ENCODE measurements around the gene SUN5. TPM values are rescaled to one million over a fixed set of nuclear protein-coding genes. Genes with fewer than 3 reads are reported as not detected.

The SUN5 gene
- total RNA-seq, 2 donors from 2014 or later = not detected

DNA sequence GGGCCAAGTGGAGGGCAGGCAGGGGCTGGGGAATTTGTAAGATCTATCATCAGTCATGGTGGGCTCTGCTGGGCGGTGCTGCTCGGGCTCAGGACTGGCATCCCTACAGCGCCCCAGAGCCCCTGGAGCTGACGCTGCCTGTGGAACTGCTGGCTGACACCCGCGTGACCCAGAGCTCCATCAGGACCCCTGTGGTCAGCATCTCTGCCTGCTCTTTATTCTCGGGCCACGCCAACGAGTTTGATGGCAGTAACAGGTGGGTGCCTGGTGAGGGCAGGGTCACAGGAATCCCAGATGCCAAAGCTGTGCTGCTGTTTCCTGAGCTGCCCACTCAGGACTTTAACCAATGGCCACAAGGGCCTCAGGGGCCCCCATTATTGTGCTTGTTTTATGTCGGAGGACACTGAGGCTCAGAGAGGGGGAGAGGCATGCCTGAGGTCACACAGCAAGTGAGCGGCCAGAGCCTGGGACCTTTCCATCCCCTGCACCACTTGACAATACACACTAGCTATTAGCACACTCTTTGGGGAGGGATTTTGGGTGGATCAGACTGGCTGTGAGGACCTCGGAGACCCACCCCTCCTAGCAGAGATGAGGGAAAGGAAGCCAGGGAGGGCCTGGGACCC lies 9.6 kb upstream of the SUN5 start:
- Mint-ChIP-seq H3K4me1 (ENCODE audit: low read depth in 2 of 2) (peaks cover 0 to 5% of the 10 kb centered on the region in 2 donors), H3K36me3 (no peaks in the 10 kb centered on the region)

DNA sequence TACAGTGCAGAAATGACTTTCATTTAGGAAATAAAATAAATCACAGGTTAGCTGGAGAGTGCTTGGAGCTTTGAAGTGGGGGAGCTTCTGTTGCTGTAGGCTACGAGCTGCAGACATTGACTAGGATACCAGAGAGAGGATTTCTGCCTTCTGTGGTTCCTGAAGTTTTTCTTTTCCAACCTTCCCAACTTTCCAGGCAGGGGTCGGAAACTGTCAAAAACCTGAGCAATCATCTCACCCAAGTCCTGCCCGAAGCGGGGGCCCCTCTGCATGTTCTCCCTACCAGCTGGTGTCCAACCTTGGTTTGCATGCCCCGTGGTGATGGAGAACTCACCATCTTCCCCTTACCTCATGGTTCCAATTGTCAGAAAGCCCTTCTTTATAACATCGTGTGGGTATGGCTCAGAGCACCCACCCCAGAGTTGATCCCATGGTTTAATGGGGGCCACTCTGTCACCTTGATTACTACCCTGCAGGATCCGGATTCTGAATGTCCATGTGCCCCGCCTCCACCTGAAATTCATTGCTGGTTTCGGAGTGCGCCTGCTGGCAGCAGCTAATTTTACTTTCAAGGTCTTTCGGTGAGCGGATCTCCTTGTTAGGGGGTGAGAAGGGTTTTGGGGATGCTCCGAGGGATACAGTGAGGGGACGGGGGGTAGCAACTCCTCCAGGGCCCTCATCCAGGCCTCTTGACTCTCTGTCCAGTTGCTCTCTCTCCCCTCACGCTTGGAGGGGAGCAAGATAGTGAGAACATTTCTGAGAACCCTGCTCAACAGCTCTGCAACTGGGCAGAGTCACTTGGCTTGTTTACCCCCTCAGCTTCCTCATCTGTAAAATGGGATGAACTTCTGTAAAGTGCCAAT lies 8.3 kb upstream of the SUN5 start:
- H3K9me3 Mint-ChIP-seq = no peaks in the 10 kb centered on the region
- no peak for ATAC-seq
- DNase-seq (ENCODE audit: low spot score) = no peak
- H3K4me3 Mint-ChIP-seq = no peak overlapping the region
- no peak overlapping the region for H3K27ac Mint-ChIP-seq
- no peaks in the 10 kb centered on the region for H3K36me3 Mint-ChIP-seq
- peaks cover 0 to 2% of the 10 kb centered on the region in 2 donors for H3K27me3 Mint-ChIP-seq
- peaks cover 0 to 5% of the 10 kb centered on the region in 2 donors for H3K4me1 Mint-ChIP-seq (ENCODE audit: low read depth in 2 of 2)

More for the DNA sequence above, 9.6 kb upstream of the SUN5 start:
- H3K27ac Mint-ChIP-seq = no peak overlapping the region
- peaks cover 0 to 2% of the 10 kb centered on the region in 2 donors for H3K27me3 Mint-ChIP-seq
- ATAC-seq (no peak), DNase-seq (ENCODE audit: low spot score) (no peak)
- no peaks in the 10 kb centered on the region for H3K9me3 Mint-ChIP-seq
- H3K4me3 Mint-ChIP-seq = no peak overlapping the region

DNA sequence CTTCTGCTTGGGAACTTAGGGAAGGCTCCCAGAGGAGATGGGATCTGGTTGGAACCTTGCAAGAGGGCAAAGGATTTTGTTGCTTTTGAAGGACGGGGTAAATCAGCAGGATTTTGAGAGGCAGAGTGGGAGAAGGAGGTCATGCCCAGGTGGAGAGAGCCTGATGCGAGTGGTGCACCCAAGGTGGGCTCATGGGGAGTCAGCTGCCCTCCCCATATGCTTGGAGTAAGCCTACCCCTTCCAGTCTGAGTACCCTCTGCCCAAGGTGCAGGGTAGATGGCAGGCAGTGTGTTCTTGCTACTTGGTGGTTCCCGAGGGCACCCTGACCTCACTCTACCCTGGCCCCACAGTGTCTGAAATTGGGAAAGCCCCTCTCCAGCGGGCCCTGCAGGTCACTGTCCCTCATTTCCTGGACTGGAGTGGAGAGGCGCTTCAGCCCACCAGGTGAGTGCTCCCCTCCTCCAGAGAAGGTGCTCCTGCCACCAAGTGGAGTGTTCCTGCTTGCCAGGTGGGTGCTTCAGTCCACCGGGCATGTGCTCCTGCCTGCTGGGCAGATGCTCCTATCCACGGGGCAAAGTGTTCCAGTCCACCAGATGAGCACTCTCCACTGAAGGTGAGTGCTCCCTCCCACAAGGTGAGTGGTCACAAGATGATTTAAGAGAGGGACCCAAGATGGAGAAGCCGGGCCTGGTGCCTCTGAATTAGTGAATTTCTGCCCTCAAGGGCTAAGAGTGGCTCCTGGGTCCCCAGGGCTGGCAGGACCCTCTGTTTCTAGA lies 6.6 kb upstream of the SUN5 start:
- Mint-ChIP-seq H3K36me3 (no peaks in the 10 kb centered on the region), H3K4me3 (no peak overlapping the region), H3K27me3 (peaks cover 0 to 2% of the 10 kb centered on the region in 2 donors), H3K4me1 (ENCODE audit: low read depth in 2 of 2) (peaks cover 0 to 5% of the 10 kb centered on the region in 2 donors), H3K27ac (no peak overlapping the region), H3K9me3 (no peaks in the 10 kb centered on the region)
- no peak for ATAC-seq
- no peak for DNase-seq (ENCODE audit: low spot score)

DNA sequence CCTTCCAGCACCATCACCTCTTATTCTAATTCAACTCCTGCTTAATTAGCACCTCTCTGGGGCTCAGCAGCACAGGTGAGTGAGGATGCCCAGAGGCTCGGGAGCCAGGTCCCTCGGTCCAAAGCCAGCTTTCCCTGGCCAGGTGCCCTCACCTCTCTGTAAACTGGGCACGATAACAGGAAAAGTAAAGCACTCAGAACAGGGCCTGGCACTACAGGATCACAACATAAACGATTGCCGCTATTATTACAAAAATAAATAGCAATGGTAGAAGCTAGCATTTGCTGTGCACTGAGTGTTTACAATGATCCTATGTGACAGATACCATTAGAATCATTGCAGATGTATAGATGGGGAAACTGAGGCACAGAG lies 5.9 kb upstream of the SUN5 start:
- no peak overlapping the region for H3K27ac Mint-ChIP-seq
- DNase-seq (ENCODE audit: low spot score) = no peak

DNA sequence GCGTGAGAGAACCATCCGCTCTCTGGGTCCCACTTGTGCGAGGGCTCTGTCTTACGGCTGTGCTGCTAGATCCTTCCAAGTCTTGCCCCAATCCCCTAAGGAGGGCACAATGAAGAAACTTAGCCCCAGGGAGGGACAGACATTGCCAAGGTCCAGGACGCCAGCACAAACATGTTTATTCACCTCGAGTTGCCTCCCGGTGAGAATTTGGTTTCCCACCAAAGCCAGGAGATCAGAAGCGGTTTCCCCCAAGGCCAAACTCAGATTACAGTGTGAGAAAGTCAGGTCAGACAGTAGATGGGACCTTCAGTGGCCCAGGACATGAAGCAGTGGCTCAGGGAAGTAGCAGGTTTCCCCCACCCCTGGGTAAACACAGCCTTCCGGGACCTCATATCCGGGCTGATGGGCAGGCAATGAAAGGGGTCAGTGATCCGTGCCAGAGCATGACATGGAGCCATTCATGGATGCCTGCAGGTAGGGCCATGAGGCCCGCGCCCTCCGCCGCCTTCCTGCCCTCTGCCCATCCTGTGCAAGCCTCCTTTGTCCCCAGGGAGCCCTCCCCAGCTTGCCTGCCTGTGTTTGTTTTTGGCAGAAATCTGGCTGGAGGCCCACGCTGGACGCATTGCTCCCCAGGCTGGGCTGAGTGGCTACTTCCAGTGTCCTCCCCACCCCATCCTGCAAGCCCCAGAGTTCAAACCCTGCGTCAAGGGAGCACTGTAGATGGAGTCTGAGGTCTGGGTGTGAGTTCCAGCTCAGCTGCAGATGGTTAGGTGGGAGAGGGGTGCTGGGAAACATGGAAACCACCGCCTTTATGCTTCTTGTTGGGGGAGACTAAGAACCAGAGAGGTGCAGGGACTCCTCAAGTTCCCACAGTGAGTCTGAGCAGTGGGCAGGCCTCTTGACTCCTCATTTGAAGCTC lies 5.2 kb upstream of the SUN5 start:
- ATAC-seq (no peak), DNase-seq (ENCODE audit: low spot score) (no peak)
- Mint-ChIP-seq H3K27ac (no peak overlapping the region), H3K4me3 (no peak overlapping the region), H3K9me3 (peaks cover 3% of the 10 kb centered on the region), H3K4me1 (ENCODE audit: low read depth in 2 of 2) (peaks cover 0 to 1% of the 10 kb centered on the region in 2 donors), H3K27me3 (no peaks in the 10 kb centered on the region), H3K36me3 (no peaks in the 10 kb centered on the region)

More for the DNA sequence above, 5.9 kb upstream of the SUN5 start:
- H3K36me3 Mint-ChIP-seq = no peaks in the 10 kb centered on the region
- ATAC-seq = no peak
- H3K4me1 Mint-ChIP-seq (ENCODE audit: low read depth in 2 of 2) = peaks cover 0 to 5% of the 10 kb centered on the region in 2 donors
- H3K4me3 Mint-ChIP-seq = no peak overlapping the region
- no peaks in the 10 kb centered on the region for H3K27me3 Mint-ChIP-seq
- peaks cover 2% of the 10 kb centered on the region for H3K9me3 Mint-ChIP-seq

DNA sequence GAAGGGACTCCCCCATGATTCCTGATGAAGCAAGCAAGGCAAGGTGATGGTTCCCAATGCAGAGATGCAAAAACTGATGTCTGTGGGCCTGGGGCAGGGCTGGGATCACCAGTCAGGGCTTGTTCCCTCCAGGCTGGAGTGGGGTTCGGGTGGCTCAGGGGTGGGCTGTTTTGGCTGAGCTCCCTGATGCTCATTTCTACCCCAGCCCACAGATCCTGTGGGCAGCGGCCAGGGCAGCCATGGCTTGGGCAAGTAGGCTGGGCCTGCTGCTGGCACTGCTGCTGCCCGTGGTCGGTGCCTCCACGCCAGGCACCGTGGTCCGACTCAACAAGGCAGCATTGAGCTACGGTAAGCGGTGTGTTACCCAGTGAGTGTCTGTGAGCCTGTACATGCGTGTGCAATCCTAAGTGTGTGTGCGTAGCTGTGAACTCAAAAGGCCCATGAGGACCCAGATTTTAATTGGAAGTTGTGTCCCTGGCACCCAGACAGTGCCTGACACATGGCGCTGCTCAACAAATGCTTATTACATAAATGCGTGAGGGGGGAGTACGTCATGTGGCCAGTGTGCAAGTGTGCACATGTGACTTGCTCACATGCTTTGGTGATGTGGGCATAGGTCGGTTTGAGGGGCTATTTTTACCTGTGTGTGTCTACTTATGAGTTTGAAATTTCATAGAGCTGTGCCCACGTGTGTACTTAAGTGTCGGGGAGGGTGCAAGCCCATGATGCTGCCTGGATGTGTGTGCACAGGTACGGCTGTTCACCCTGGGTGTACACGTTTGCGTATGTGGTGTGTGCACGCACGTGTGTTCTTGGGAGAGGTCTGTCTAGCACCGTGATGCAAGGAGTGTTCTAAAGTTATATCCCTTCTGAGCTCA lies 4.3 kb upstream of the SUN5 start:
- Mint-ChIP-seq H3K27ac (no peak overlapping the region), H3K4me1 (ENCODE audit: low read depth in 2 of 2) (no peaks in the 10 kb centered on the region), H3K27me3 (no peaks in the 10 kb centered on the region), H3K36me3 (no peaks in the 10 kb centered on the region), H3K9me3 (peaks cover 3% of the 10 kb centered on the region), H3K4me3 (no peak overlapping the region)
- ATAC-seq (no peak), DNase-seq (ENCODE audit: low spot score) (no peak)

DNA sequence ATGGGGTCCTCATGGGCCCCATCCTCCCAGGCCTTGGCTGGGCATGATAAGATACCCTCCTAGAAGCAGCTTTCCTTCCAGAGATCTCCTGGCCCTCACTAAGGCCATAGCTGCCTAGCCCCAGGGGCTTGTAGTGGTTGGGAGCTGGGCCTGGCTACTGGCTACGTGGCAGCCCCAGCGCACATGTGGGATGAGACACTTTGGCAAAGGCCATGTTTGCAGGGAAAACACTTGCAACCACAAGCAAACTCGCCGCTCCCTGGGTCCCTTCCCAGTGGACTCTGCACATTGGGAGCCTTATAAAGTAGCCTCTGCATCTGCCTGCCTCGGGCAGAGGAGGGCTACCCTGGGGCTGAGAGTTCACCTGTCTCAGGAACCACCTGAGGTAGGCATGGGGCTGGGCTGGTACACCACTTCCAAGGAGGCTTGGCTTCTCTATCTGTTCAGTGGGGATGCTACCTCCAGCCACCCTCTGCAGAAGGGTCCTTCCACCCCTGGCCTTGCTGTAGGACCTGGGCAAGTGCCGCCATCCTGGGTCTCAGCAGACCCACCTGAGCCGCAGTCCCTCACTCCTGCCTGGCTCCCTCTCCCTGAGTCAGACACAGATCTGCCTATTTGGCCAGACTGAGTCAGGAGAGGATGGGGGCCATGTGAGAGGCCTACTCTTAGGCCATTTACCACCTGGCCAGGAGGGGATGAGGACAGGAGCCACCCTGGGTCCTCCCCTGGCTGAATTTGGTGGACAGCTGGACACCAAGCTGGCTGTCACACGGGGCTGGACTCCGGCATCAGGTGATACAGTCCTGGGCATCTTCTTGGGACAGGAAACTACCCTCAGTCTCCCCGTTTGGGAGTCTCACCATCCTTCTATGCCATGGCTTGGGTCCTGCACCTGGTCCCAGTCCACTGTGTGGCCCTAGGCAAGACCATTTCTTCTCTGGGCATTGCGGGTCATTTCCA lies 3.4 kb upstream of the SUN5 start, which contains the start of gene BPIFB2:
BPIFB2 (plus strand) TSS at position 329 of the 960 bp plus-strand sequence. CDS start 871 bp downstream, outside the sequence.
- Mint-ChIP-seq H3K4me3 (no peak within 1 kb of the TSS), H3K27ac (no peak within 1 kb of the TSS), H3K4me1 (ENCODE audit: low read depth in 2 of 2) (no peaks in the 10 kb centered on the region), H3K27me3 (no peaks in the 10 kb centered on the region), H3K36me3 (no peaks in the 10 kb centered on the region), H3K9me3 (peaks cover 3% of the 10 kb centered on the region)
- peak; percentile 21 to 29 for ATAC-seq
- DNase-seq (ENCODE audit: low spot score) = no peak

DNA sequence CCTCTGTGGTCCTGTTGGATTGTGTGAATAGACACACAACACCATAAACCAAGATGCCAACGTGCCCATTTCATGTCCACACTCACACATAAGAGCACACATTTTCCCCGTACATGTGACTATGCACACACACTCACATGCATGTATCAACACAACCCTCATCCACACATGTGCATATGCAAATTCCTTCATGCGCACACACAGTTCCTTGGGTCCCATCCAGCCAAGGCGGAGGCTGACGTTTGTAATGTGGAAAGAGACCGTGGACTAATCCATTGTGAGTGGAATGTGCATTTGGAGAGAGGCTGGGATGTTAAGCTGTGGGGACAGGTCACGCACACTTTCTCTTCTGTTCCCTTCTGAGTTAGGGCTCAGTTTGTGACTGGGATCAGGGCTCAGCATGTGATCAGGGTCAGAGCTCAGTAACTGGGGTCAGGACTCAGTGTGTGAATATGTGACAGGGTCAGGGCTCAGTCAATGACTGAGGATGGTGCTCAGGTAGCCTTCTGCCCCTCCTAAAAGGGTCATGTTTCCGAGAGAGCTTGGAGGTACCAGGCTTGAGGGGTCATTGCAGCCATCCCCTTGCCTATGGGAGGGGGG lies 2.6 kb upstream of the SUN5 start:
- no peaks in the 10 kb centered on the region for H3K36me3 Mint-ChIP-seq
- no peaks in the 10 kb centered on the region for H3K4me1 Mint-ChIP-seq (ENCODE audit: low read depth in 2 of 2)
- ATAC-seq (no peak), DNase-seq (ENCODE audit: low spot score) (no peak)
- no peak overlapping the region for H3K4me3 Mint-ChIP-seq
- no peak overlapping the region for H3K27ac Mint-ChIP-seq
- no peaks in the 10 kb centered on the region for H3K27me3 Mint-ChIP-seq
- peaks cover 3% of the 10 kb centered on the region for H3K9me3 Mint-ChIP-seq

DNA sequence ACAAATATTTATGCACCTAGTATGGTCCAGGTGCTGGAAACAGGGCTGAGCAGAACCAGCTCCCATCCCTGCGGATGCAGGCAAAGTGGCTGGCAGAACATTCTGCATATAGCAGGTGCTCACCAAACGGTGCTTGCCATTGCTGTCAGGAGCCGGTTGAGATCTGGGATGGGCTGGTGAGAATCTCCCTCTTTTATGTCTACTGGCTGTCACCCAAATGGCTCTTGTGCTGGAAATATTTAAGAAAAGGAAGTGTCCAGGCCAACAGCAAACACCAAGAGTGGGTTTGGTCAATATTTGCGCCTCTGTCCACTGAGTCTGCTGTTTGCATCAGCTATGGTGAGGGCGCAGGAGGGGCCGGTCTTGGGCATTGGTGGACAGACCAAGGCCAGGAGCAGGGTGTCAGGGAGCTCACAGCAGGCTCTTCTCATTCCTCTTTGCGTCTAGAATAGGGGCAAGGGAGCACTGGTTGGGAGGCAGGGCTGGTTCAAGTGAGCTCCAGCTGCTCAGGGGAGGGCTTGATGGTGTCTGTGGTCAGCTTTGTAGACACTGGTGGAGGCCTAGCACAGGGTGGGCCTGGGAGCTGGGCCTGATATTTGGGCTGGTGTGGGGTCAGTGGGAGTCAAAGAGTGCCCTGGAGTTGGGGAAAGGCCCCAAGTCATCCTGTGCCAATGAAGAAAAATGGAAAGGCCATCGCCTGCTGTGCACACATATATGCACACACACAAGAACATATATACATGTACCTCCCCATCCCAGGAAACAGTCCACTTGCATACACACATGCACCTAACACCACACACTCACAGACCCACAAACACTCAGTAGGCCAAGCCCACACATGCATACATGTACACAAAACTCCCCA lies 1.9 kb upstream of the SUN5 start:
- Mint-ChIP-seq H3K9me3 (peaks cover 3% of the 10 kb centered on the region), H3K4me1 (ENCODE audit: low read depth in 2 of 2) (no peaks in the 10 kb centered on the region), H3K27me3 (no peaks in the 10 kb centered on the region), H3K27ac (no peak overlapping the region), H3K4me3 (no peak overlapping the region), H3K36me3 (no peaks in the 10 kb centered on the region)
- DNase-seq (ENCODE audit: low spot score) (no peak), ATAC-seq (no peak)

DNA sequence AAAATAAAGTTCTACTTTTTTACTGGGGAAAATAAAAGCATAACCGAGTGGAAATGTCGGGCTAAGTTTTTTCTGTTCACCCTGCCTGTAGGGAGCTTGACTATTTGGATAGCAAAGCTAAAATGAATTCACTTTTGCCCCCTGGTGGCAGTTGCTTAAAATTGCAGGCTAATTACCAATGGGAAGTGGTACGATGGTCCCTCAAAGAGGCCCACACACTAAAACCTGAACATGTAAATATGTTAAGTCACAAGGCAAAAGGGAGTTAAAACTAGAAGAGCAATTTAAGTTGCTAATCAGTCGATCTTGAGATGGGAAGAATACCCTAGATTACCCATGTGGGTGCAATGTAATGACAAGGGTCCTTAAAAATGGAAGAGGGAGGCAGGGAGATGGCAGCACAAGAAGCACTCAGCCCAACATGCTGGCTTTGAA lies 916 bp upstream of the SUN5 start:
- DNase-seq (ENCODE audit: low spot score) (no peak), ATAC-seq (no peak)
- H3K4me3 Mint-ChIP-seq = no peak overlapping the region
- no peaks in the 10 kb centered on the region for H3K4me1 Mint-ChIP-seq (ENCODE audit: low read depth in 2 of 2)
- H3K27ac Mint-ChIP-seq = no peak overlapping the region
- peaks cover 3% of the 10 kb centered on the region for H3K9me3 Mint-ChIP-seq
- peaks cover 0 to under 1% of the 10 kb centered on the region in 2 donors for H3K27me3 Mint-ChIP-seq
- H3K36me3 Mint-ChIP-seq = no peaks in the 10 kb centered on the region
